Nephron (organoid): Measurements from ENCODE around the gene GPR153.

Experiments used
- H3K27ac Mint-ChIP-seq, 3 experiments: 2 replicates each; pipeline ENCODE4 v1.8.0; 2020; ENCODE audit warnings: mixed read lengths in 3 of 3, mild to moderate bottlenecking in 2 of 3, moderate library complexity in 1 of 3
- H3K27me3 Mint-ChIP-seq: 2 replicates; pipeline ENCODE4 v1.8.0; 2021; ENCODE audit warnings: low read depth, mild to moderate bottlenecking, moderate library complexity, mixed read lengths
- H3K36me3 Mint-ChIP-seq: 2 replicates; pipeline ENCODE4 v1.8.0; 2020; ENCODE audit warnings: low read depth, mixed read lengths
- H3K4me1 Mint-ChIP-seq: 2 replicates; pipeline ENCODE4 v1.8.0; 2020; ENCODE audit warnings: mixed read lengths
- H3K4me3 Mint-ChIP-seq, 3 experiments: 2 replicates each; pipeline ENCODE4 v1.8.0; 2020; ENCODE audit warnings: mild to moderate bottlenecking in 3 of 3, mixed read lengths in 3 of 3, moderate library complexity in 2 of 3
- H3K9me3 Mint-ChIP-seq: 2 replicates; pipeline ENCODE4 v1.8.0; 2020; ENCODE audit warnings: mixed read lengths
- TF ChIP-seq, protein P1 (sequence below), 3 experiments: fragments of 200-600 bp; sonication (generic); IDR thresholded peaks; one replicate each; pipeline ENCODE4 v1.5.0; 2021; ENCODE audit warnings: antibody characterized with exemption in 3 of 3; ENCODE audit not compliant: unreplicated experiment in 3 of 3

The GPR153 gene

GRCh38 chr1:6249739-6250689, 10.9 kb downstream of the GPR153 start:
- TF ChIP-seq, protein P1, sequence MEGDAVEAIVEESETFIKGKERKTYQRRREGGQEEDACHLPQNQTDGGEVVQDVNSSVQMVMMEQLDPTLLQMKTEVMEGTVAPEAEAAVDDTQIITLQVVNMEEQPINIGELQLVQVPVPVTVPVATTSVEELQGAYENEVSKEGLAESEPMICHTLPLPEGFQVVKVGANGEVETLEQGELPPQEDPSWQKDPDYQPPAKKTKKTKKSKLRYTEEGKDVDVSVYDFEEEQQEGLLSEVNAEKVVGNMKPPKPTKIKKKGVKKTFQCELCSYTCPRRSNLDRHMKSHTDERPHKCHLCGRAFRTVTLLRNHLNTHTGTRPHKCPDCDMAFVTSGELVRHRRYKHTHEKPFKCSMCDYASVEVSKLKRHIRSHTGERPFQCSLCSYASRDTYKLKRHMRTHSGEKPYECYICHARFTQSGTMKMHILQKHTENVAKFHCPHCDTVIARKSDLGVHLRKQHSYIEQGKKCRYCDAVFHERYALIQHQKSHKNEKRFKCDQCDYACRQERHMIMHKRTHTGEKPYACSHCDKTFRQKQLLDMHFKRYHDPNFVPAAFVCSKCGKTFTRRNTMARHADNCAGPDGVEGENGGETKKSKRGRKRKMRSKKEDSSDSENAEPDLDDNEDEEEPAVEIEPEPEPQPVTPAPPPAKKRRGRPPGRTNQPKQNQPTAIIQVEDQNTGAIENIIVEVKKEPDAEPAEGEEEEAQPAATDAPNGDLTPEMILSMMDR (IDR thresholded peaks at IDR 0.05; ENCODE audit: unreplicated experiment in 3 of 3) = no peak

DNA sequence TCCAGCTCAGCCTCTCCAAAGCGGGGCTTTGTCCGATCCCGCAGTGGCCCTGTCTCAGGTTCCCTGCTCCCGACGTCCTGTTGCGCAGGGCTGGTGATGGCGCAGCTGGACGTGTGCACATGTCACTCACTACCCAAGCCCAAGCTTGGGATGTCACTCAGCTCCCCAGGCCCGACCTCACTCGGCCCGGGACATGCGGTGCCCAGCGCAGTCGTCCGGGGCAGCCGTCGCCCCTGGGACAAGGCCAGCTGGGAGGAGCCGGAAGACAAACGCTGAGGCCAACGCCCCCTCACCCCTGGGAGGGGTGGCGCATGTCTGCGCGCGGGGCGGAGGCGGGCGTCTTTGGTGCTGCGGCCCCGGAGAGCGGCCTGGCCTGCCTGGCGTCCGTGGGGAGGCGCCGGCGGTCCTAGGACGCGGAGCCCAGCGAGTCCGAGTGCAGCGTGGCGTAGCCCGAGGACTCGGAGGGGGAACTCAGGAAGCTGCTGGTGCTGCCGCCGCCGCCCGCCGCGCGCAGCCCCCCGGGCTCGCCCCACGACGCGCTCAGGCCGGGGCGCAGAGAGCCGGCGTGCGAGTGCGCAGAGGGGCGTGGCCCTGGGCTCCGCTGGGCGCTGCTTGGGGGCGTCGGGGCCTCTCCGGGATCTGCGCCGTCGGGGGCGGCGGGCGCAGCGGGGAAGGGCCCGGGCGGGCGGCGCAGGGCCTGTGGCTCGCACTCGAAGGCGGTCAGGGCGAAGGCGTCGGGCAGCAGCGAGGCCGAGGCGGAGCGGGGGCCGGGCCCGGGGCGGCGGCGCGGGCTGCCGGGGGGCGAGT, 11.8 kb downstream of the GPR153 start:
- H3K36me3 Mint-ChIP-seq = peaks cover 4% of the 10 kb centered on the region
- no peaks in the 10 kb centered on the region for H3K9me3 Mint-ChIP-seq
- H3K4me1 Mint-ChIP-seq = peaks cover 11% of the 10 kb centered on the region
- TF ChIP-seq, protein P1 (IDR thresholded peaks at IDR 0.05; ENCODE audit: unreplicated experiment in 3 of 3) = no peak
- H3K27ac Mint-ChIP-seq = no peak overlapping the region
- H3K4me3 Mint-ChIP-seq = no peak overlapping the region
- H3K27me3 Mint-ChIP-seq = peaks cover 76% of the 10 kb centered on the region

More at GRCh38 chr1:6249739-6250689, 10.9 kb downstream of the GPR153 start:
- peaks cover 71% of the 10 kb centered on the region for H3K27me3 Mint-ChIP-seq
- peaks cover 11% of the 10 kb centered on the region for H3K4me1 Mint-ChIP-seq
- no peaks in the 10 kb centered on the region for H3K9me3 Mint-ChIP-seq
- H3K4me3 Mint-ChIP-seq = peak overlapping the region in 2 of 3 experiments; percentile 21 to 34
- peaks cover 6% of the 10 kb centered on the region for H3K36me3 Mint-ChIP-seq
- no peak overlapping the region for H3K27ac Mint-ChIP-seq

DNA sequence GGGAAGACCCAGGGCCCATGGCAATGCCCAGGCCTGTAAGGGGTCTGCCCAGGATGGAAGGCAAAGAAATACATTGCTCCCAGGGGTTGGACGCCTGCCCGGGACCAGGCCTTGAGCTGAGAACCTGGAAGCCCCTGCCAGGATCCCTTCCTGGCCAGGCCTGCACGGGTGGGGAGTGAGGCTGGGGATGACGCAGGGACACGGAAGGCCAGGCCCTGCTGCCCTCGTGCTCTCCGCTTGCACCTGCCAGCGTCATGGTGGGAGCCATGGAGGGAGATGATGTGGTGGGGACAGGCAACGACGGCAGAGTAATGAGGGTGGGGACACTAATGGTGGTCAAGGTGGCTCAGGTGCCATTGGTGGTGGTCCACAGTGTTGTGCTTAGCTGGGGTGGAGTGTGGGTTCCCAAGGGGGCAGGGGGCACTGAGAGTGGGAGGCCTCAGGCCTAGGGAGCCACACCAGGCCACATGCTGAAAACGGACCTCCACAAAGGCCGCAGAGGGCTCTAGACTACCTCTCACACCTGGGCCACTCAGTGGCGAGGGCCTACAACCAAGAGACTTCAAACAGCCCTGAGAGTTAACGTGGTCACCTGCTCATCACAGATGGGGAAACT, 12.6 kb downstream of the GPR153 start:
- Mint-ChIP-seq H3K27me3 (peaks cover 84% of the 10 kb centered on the region), H3K4me1 (peaks cover 11% of the 10 kb centered on the region), H3K36me3 (peaks cover 3% of the 10 kb centered on the region), H3K27ac (no peak overlapping the region), H3K4me3 (no peak overlapping the region), H3K9me3 (no peaks in the 10 kb centered on the region)
- TF ChIP-seq, protein P1 (IDR thresholded peaks at IDR 0.05; ENCODE audit: unreplicated experiment in 3 of 3) = no peak

- TF ChIP-seq, protein P1 (IDR thresholded peaks at IDR 0.05; ENCODE audit: unreplicated experiment in 3 of 3) = no peak
- Mint-ChIP-seq H3K27ac (no peak overlapping the region), H3K4me1 (peaks cover 11% of the 10 kb centered on the region), H3K36me3 (peaks cover under 1% of the 10 kb centered on the region), H3K4me3 (no peak overlapping the region), H3K9me3 (no peaks in the 10 kb centered on the region), H3K27me3 (peaks cover 86% of the 10 kb centered on the region)
Measured at GRCh38 chr1:6247651-6248050, 13.2 kb downstream of the GPR153 start.

- no peak overlapping the region for H3K27ac Mint-ChIP-seq
- H3K4me1 Mint-ChIP-seq = peaks cover 11% of the 10 kb centered on the region
- peaks cover 82% of the 10 kb centered on the region for H3K27me3 Mint-ChIP-seq
- H3K4me3 Mint-ChIP-seq = peak overlapping the region; percentile 63 to 74 (median 68)
- TF ChIP-seq, protein P1 (IDR thresholded peaks at IDR 0.05; ENCODE audit: unreplicated experiment in 3 of 3) = peak; percentile 91 to 95 (median 91)
- no peaks in the 10 kb centered on the region for H3K36me3 Mint-ChIP-seq
- H3K9me3 Mint-ChIP-seq = no peaks in the 10 kb centered on the region
Measured at GRCh38 chr1:6246497-6247467, 14.1 kb downstream of the GPR153 start.
